HG02938 (cell line): ENCODE data around the gene DAGLB.

ENCODE experiments used
- ATAC-seq: cut with Tn5 transposase; IDR thresholded peaks from one replicate; pipeline ENCODE4 v1.9.1; 2021; ENCODE audit warnings: mild to moderate bottlenecking, moderate library complexity; ENCODE audit not compliant: unreplicated experiment

Gene DAGLB

DNA sequence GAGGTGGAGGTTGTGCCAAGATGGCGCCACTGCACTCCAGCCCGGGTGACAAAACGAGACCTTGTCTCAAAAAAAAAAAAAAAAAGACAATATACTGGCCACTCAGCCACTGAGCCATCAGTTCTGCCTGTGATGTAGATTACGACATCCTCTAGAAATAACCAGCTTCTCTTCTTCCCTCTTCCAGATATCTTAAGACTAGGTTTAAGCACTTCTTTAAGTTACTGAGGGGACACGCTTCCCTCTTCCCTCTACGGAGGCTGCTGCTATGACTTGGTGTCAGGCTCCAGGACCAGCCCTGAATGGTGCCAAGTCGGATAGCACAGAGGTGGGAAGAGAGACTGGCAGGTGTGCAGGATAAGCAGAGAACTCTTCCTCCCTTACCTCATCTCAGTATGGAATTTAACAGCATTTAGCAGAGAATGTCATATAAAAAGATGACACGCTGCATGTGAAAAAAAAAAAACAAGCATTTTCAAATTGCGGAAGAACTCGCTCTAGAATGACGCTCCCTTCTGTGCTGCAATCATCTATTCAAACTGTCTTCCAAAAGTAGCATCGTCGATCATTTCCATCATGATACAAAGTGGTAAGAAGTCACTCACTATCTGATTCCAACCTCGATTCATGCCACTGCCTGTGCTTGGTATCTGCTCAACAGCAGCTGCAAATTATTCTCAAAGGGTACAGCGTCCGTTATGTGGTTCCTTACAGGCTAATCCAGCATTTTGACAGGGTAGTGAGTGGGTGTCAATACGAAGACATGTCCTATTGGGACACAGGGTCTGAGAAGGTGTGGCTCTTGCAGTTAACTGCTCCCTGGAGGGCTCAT lies 13.8 kb downstream of the DAGLB start:
- ATAC-seq: no peak

- ATAC-seq: no peak
Observed at GRCh38 chr7:6432781-6433180, 15.0 kb downstream of the DAGLB start.

- no peak for ATAC-seq
Observed at GRCh38 chr7:6430974-6431373, 16.8 kb downstream of the DAGLB start.

GRCh38 chr7:6430271-6430940 lies 17.3 kb downstream of the DAGLB start:
- ATAC-seq: no peak

DNA sequence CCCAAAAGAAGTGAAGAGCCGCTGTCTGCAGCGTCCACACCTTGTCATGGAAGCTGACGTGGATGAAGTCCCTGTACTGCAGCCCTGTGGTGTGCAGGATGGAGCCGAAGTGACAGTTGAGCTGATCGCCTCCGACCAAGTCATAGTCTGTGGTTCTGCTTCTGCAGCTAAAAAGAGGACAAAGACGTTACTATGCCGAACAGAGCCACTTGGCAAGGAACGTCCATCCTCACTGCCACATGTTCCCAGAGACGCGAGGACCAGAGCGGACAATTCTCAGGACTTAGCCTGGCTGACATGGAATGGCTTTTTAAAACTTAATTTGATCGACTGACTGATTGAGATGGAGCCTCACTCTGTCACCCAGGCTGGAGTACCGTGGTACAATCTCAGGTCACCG lies 21.8 kb downstream of the DAGLB start:
- no peak for ATAC-seq

- no peak for ATAC-seq
Observed at GRCh38 chr7:6423942-6424701, 23.6 kb downstream of the DAGLB start.

- ATAC-seq: no peak
Observed at GRCh38 chr7:6422926-6423632, 24.7 kb downstream of the DAGLB start.

- ATAC-seq: no peak
Observed at GRCh38 chr7:6422095-6422494, 25.7 kb downstream of the DAGLB start.

GRCh38 chr7:6420680-6421079 lies 27.1 kb downstream of the DAGLB start:
- ATAC-seq: no peak

DNA sequence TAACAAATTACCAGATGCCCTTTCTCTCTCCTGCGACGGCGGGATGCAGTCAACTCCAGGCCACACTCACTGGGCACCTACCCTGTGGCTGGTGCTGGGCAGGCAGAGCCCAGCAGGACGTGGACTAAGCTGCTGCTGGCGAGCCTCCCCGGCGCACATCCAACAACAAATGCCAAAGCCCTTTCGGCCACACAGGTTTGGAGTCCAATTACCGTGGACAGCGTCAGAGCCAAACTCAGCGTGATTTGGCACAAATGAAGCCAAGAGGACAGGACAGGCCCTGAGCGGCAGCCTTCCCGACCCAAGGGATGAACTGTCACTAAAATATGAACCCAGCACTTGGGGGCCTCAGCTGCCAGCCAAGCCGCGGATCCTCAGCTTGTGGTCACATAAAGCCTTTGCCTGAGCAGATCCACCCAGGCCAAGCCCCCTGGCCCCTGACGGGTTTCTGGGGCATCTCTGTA lies 28.4 kb downstream of the DAGLB start:
- ATAC-seq: no peak

DNA sequence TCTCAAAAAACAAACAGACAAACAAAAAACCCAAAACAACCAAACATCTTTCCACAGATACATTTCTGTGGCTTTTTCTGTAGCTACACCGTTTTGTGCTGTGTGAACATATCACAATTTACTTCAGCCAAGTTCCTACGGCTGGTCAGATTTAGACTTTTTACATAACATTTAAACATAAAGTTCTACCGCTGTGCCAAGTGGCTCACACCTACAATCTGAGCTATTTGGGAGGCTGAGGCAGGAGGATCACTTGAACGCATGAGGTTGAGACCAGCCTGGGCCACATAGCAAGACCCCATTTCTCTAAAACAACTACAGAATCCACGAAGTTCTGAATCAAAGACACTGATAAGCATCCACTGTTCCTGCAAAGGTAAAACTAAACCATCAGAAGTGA lies 30.3 kb downstream of the DAGLB start:
- no peak for ATAC-seq

DNA sequence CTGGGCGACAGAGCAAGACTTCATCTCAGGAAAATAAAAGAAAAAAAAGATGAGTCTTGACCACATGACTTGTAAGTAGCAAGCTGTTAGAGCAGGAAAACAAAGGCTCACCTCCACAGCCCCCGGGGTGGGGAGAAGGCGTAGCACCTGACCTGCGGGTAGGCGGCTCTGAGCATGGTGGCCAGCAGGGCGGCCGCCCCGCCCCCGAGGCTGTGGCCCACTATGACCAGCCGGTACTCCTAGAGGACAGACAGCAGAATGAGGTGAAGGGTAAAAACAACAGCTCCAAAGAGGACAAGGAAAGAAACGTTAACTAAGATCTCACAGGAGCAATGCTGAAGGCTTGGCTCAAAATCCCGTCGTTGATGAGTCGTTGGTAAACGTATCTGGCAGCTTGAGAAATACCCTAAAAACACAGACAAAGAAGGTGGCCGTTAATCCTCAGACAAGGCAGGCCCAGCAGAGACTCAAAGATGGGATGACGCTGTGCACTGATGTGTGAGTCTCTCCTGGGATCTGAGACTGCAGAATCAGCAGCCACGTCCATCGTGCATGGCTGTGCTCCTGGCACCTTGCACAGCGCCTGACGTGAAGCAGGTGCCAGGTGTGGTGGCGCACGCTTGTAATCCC lies 31.1 kb downstream of the DAGLB start:
- ATAC-seq: no peak

- no peak for ATAC-seq
Observed at GRCh38 chr7:6413637-6414036, 34.1 kb downstream of the DAGLB start.

DNA sequence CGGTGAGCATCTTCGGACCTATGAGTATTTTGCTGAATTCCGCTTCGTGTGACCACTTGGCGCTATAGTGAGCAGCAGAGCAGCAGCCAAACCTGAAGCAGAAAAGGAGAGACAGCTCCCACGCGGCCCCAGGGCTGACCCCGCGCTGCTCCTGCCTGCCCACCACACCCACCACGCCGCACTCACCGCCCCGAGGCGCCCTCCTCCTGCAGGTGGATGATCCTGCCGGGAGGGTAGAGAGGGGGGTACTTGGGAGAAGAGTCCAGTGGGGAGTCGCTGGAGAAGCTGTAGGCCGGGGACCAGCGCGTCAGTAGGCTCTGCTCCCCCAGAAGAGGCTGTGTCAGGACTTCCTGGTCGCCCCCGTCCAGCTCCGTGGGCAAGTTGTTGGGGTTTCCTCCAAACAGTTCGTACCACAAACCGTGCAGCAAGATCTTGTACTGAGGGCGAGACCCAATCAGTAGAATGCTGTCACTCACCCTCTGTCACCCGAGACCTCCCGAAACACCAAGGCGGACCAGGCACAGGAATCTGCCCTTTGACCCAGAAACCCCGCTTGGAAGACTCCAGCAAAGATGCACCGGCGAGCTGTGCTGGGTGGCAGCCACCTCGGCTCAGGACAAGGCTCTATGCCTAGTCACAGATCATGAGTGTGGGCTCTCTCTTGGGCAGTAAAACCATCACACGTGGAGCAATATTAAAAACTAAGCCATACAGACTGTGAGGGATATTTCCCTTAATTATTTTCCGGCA lies 37.6 kb downstream of the DAGLB start:
- no peak for ATAC-seq

DNA sequence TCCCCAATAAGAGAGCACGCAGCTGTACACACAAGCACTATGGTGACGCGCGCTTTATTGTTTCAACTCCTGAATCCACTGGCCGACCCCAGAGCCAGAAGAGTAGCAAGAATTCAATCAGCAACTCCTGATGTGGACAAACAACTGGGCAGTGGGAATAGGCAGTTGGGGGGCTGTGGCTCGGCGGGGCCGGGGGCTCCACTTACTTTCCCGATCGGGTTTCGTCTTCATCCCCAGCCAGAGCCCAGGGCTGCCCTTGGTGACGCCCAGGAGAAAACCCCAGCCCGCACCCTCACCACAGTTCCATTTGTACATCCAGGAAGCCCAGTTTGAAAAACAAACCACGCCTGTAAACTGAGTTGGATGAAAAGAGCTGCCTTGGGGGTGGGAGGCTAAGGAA lies 38.7 kb downstream of the DAGLB start:
- no peak for ATAC-seq

DNA sequence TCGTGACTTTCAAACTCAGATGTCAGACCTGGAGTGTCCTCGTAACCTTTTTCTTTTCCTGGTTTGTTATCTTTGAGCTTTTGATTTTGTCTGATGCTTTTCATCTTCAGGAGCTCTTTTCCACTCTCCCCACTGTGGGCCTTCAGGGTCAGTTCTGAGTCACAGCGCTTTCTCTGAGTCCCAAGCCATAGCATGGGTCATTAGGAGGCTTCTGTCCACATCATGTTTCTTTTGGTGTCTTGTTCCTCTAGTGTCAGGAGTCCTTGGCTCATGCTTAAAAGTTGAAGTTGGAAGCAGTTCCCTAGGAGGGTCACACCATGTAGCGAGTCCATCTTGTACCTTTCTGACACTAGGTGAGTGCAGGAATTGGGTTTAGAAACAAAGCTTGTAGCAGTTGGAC lies 40.3 kb downstream of the DAGLB start:
- ATAC-seq: no peak

- ATAC-seq: no peak
Observed at GRCh38 chr7:6406121-6406520, 41.6 kb downstream of the DAGLB start.

DNA sequence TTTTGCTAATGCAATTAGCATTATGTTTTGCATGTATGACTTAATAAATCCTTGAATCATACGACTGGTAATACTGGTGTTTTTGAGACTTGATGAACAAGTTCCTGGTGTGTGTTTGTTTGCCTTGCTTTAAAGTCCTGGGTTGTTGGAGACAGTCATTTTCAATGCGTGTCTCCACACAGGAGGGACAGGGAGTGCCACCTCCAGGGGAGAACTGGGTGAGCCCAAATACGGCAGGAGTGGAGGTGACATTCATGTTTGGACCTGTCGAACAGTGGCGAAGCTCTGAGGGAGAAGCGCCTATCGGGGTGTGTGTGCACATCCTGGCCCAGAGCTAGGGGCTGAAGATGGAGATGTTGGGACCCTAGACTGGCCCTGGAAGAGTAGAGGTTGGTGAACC lies 43.8 kb downstream of the DAGLB start:
- ATAC-seq: no peak

DNA sequence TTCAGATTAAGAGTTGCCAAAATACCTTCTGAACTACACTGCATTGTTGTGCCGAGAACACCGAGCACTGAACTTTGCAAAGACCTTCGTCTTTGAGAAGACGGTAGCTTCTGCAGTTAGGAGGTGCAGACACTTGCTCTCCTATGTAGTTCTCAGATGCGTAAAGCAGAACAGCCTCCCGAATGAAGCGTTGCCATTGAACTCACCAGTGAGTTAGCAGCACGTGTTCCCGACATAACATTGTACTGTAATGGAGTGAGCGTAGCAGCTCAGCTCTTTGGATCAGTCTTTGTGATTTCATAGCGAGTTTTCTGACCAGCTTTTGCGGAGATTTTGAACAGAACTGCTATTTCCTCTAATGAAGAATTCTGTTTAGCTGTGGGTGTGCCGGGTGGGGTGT lies 45.0 kb downstream of the DAGLB start:
- no peak for ATAC-seq

DNA sequence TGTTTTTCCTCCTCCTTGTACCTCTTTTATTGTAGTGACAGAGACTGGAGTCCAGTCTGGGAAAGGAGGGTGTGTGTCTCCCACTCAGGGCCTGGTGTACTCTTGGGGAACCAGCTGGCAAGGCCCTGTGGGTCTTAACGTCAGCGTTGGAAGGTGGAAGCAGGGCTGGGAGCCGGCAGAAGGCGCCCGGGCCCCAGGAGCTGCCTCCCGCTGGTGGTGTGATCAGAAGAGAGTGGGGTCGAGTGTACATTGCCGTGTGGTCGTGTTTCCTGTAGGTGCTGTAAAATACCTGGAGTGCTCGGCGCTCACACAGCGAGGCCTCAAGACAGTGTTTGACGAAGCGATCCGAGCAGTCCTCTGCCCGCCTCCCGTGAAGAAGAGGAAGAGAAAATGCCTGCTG lies 45.7 kb downstream of the DAGLB start:
- ATAC-seq: no peak
